ENCODE results near the gene SEMA3A. TPM values are rescaled to one million over a fixed set of nuclear protein-coding genes. Genes with fewer than 3 reads are reported as not detected.
"Not testable (repeated sequence)": the region's sequence is repeated elsewhere in the genome, so short reads cannot be mapped to it uniquely, and the experiment has no call there.

SEMA3A gene
- total RNA-seq, 1 donor from 2014 or later = 0.14 TPM

- no peak for DNase-seq
- H3K27me3 Mint-ChIP-seq = no peaks in the 10 kb centered on the region
- no peaks in the 10 kb centered on the region for H3K9me3 Mint-ChIP-seq
- intact Hi-C loops (cut with micrococcal nuclease) = no loop called here
- no peaks in the 10 kb centered on the region for H3K36me3 Mint-ChIP-seq (ENCODE audit: low read depth)
- no peak overlapping the region for H3K27ac Mint-ChIP-seq
- no peak overlapping the region for H3K4me3 Mint-ChIP-seq
- H3K4me1 Mint-ChIP-seq = no peaks in the 10 kb centered on the region
These were observed 33.2 kb downstream of the SEMA3A start for GRCh38 chr7:84161398-84161797.

GRCh38 chr7:84159435-84159834 lies 35.2 kb downstream of the SEMA3A start:
- Mint-ChIP-seq H3K27ac (no peak overlapping the region), H3K27me3 (no peaks in the 10 kb centered on the region), H3K4me1 (no peaks in the 10 kb centered on the region), H3K4me3 (no peak overlapping the region), H3K36me3 (ENCODE audit: low read depth) (no peaks in the 10 kb centered on the region), H3K9me3 (no peaks in the 10 kb centered on the region)
- intact Hi-C loops (cut with micrococcal nuclease) = no loop called here
- DNase-seq = no peak

DNA sequence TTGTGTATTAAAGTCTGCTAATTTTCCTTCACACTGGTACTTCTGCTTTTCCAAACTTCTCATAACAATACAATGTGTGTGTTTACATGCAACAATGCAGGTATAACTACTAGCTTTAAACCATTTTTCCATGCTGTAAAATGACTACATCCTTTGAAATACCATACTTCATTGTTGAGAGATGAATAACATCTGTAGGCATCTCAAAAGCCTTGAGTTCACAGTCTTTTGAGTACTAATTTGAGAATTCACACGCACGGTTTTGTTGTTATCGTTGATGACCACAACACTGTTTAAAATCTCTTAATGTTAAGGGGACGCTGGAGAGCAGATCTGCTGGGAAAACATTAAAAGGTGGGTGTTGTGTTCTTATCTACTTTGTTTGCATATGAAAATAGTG lies 37.4 kb downstream of the SEMA3A start:
- no peaks in the 10 kb centered on the region for H3K36me3 Mint-ChIP-seq (ENCODE audit: low read depth)
- H3K9me3 Mint-ChIP-seq = no peaks in the 10 kb centered on the region
- intact Hi-C loops (cut with micrococcal nuclease) = no loop called here
- no peaks in the 10 kb centered on the region for H3K27me3 Mint-ChIP-seq
- H3K4me3 Mint-ChIP-seq = no peak overlapping the region
- DNase-seq = no peak
- H3K27ac Mint-ChIP-seq = no peak overlapping the region
- H3K4me1 Mint-ChIP-seq = no peaks in the 10 kb centered on the region

GRCh38 chr7:84154991-84155781 lies 39.4 kb downstream of the SEMA3A start:
- Mint-ChIP-seq H3K27ac (no peak overlapping the region), H3K36me3 (ENCODE audit: low read depth) (no peaks in the 10 kb centered on the region), H3K27me3 (no peaks in the 10 kb centered on the region), H3K9me3 (no peaks in the 10 kb centered on the region), H3K4me3 (no peak overlapping the region), H3K4me1 (no peaks in the 10 kb centered on the region)
- no peak for DNase-seq
- intact Hi-C loops (cut with micrococcal nuclease) = no loop called here

GRCh38 chr7:84152995-84153394 lies 41.6 kb downstream of the SEMA3A start:
- Mint-ChIP-seq H3K9me3 (no peaks in the 10 kb centered on the region), H3K4me1 (no peaks in the 10 kb centered on the region), H3K27me3 (no peaks in the 10 kb centered on the region), H3K27ac (no peak overlapping the region), H3K4me3 (no peak overlapping the region), H3K36me3 (ENCODE audit: low read depth) (no peaks in the 10 kb centered on the region)
- no peak for DNase-seq
- intact Hi-C loops (cut with micrococcal nuclease) = no loop called here

DNA sequence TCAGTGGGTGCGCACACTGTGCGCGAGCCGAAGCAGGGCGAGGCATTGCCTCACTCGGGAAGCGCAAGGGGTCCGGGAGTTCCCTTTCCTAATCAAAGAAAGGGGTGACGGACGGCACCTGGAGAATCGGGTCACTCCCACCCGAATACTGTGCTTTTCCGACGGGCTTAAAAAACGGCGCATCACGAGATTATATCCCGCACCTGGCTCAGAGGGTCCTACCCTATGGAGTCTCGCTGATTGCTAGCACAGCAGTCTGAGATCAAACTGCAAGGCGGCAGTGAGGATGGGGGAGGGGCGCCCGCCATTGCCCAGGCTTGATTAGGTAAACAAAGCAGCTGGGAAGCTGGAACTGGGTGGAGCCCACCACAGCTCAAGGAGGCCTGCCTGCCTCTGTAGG lies 44.2 kb downstream of the SEMA3A start:
- H3K4me3 Mint-ChIP-seq; H3K9me3 Mint-ChIP-seq; H3K27me3 Mint-ChIP-seq; H3K4me1 Mint-ChIP-seq; H3K36me3 Mint-ChIP-seq (ENCODE audit: low read depth); DNase-seq; H3K27ac Mint-ChIP-seq; intact Hi-C loops (cut with micrococcal nuclease): not testable (repeated sequence)

DNA sequence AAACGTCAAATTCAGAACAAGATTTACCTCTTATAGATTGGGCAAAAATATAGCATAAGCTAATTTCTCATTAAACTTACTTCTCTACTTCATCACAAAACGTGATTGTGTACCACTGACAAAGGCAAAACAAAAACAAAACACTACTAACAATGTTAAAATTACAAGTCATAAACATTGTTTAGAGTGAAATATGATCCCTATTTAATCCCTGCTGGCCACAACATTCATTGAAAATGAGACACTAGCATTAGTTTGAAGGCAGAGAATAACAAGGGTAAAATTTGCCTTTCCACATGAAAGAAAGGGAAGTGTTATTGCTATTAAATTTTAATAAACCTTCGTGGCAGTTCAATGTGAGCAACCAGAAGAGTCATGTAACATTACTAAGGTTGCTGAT lies 45.0 kb downstream of the SEMA3A start:
- DNase-seq = no peak
- intact Hi-C loops (cut with micrococcal nuclease) = no loop called here
- Mint-ChIP-seq H3K36me3 (ENCODE audit: low read depth) (no peaks in the 10 kb centered on the region), H3K27ac (no peak overlapping the region), H3K27me3 (no peaks in the 10 kb centered on the region), H3K9me3 (no peaks in the 10 kb centered on the region), H3K4me3 (no peak overlapping the region), H3K4me1 (no peaks in the 10 kb centered on the region)

DNA sequence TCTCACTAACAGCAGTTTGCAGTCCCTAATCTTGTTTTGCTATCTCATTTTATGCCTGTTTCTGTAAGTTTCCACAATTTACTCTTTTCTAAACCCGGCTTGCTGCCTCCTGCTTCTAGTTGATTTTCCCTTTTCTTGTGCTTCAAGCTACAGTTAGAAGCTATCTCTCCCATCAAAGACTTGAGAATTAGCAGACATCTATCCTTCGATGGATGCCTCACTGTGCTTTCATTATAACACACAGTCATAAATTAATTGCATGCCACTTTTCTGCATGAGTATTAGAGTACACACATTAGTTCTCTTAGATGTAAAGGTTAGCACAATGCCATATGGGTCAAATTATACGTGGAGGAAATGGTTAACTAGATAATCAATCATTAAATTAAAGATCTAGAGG lies 48.7 kb downstream of the SEMA3A start:
- no peaks in the 10 kb centered on the region for H3K4me1 Mint-ChIP-seq
- no peak for DNase-seq
- intact Hi-C loops (cut with micrococcal nuclease) = no loop called here
- H3K27me3 Mint-ChIP-seq = no peaks in the 10 kb centered on the region
- H3K36me3 Mint-ChIP-seq (ENCODE audit: low read depth) = no peaks in the 10 kb centered on the region
- no peak overlapping the region for H3K4me3 Mint-ChIP-seq
- H3K9me3 Mint-ChIP-seq = no peaks in the 10 kb centered on the region
- H3K27ac Mint-ChIP-seq = no peak overlapping the region

DNA sequence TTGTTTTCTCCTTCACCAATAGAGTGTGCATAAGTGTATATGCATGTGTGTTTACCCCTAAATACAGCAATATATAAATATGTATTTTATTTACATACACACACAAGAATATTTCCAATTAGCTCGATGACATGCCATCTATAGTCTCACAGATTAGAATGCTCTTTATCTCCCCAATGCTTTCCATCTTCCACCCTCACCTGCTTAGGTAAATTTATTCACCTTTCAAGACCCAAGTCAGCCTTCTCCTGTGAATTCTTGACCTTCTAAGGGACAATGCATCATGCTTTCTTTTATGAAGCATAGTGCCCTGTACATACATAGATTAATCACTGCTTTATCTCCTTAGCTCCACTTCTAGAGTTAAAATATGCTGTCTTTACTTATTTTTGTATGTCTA lies 49.7 kb downstream of the SEMA3A start:
- intact Hi-C loops (cut with micrococcal nuclease) = no loop called here
- Mint-ChIP-seq H3K4me3 (no peak overlapping the region), H3K36me3 (ENCODE audit: low read depth) (no peaks in the 10 kb centered on the region), H3K4me1 (no peaks in the 10 kb centered on the region), H3K27ac (no peak overlapping the region), H3K27me3 (no peaks in the 10 kb centered on the region), H3K9me3 (no peaks in the 10 kb centered on the region)
- no peak for DNase-seq

DNA sequence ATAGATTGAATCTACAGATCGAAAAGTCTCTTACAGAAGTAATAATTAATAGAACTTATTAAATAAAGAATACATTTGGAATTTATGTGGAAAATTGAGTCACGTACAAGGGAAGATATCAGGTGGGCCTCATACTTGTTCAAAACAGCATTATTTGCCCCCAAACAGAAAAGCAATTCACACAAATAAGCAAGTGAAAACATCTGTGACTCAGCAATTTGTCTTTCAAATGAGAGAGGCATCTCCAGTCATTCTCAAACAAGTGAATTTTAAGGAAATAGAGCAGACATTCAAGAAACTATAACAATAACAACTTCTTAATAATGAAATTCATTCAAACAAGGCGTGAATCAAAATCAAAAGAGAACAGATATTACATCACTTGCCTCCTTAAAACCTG lies 50.1 kb downstream of the SEMA3A start:
- H3K9me3 Mint-ChIP-seq = no peaks in the 10 kb centered on the region
- intact Hi-C loops (cut with micrococcal nuclease) = no loop called here
- H3K36me3 Mint-ChIP-seq (ENCODE audit: low read depth) = no peaks in the 10 kb centered on the region
- no peaks in the 10 kb centered on the region for H3K27me3 Mint-ChIP-seq
- no peak overlapping the region for H3K4me3 Mint-ChIP-seq
- DNase-seq = no peak
- H3K4me1 Mint-ChIP-seq = no peaks in the 10 kb centered on the region
- H3K27ac Mint-ChIP-seq = no peak overlapping the region

GRCh38 chr7:84142726-84143125 lies 51.9 kb downstream of the SEMA3A start:
- H3K4me1 Mint-ChIP-seq = no peaks in the 10 kb centered on the region
- DNase-seq = no peak
- no peaks in the 10 kb centered on the region for H3K36me3 Mint-ChIP-seq (ENCODE audit: low read depth)
- no peak overlapping the region for H3K27ac Mint-ChIP-seq
- intact Hi-C loops (cut with micrococcal nuclease) = no loop called here
- no peaks in the 10 kb centered on the region for H3K9me3 Mint-ChIP-seq
- no peak overlapping the region for H3K4me3 Mint-ChIP-seq
- H3K27me3 Mint-ChIP-seq = no peaks in the 10 kb centered on the region

- DNase-seq = no peak
- Mint-ChIP-seq H3K4me3 (no peak overlapping the region), H3K36me3 (ENCODE audit: low read depth) (no peaks in the 10 kb centered on the region), H3K27ac (no peak overlapping the region), H3K9me3 (no peaks in the 10 kb centered on the region), H3K27me3 (no peaks in the 10 kb centered on the region), H3K4me1 (no peaks in the 10 kb centered on the region)
- intact Hi-C loops (cut with micrococcal nuclease) = no loop called here
These were observed 54.4 kb downstream of the SEMA3A start for GRCh38 chr7:84139986-84140729.

DNA sequence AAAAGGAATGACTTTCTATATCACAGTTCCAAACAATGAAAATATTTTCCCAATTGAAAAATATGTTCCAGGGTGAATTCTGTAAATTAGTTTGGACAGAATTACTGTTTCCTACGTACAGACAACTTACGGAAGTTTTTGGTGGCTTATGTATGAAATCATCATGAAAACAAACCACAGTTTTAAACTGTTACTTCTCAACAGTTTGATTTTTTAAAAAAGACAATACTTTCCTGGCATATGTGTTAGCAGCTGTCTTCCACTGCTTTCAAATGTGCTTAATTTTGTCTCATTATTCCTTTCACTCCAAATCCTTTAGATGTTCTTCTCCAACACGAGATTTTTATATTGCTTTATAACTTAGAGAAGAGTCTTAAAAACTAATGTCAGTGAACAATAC lies 56.2 kb downstream of the SEMA3A start:
- Mint-ChIP-seq H3K36me3 (ENCODE audit: low read depth) (no peaks in the 10 kb centered on the region), H3K9me3 (no peaks in the 10 kb centered on the region), H3K4me1 (no peaks in the 10 kb centered on the region), H3K4me3 (no peak overlapping the region), H3K27ac (no peak overlapping the region), H3K27me3 (no peaks in the 10 kb centered on the region)
- intact Hi-C loops (cut with micrococcal nuclease) = no loop called here
- DNase-seq = no peak

- Mint-ChIP-seq H3K9me3 (no peaks in the 10 kb centered on the region), H3K27me3 (no peaks in the 10 kb centered on the region), H3K36me3 (ENCODE audit: low read depth) (no peaks in the 10 kb centered on the region), H3K4me3 (no peak overlapping the region), H3K4me1 (no peaks in the 10 kb centered on the region), H3K27ac (no peak overlapping the region)
- no peak for DNase-seq
- intact Hi-C loops (cut with micrococcal nuclease) = no loop called here
These were observed 56.8 kb downstream of the SEMA3A start for GRCh38 chr7:84137812-84138211.

DNA sequence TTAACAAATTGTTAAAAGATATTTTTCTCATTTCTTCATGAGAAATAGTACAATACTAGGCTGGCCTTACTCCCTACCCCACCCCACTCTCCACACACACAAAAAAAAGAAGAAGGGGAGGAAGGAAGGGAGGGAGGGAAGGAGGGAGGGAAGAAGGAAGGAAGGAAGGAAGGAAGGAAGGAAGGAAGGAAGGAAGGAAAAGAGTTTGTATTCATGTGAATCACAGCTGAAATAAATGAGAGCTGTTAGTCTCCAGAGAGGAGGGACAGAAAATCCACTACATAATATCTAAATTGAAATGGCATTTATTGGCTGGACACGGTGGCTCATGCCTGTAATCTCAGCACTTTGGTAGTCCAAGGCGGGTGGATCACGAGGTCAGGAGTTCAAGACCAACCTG lies 57.8 kb downstream of the SEMA3A start:
- H3K9me3 Mint-ChIP-seq = no peaks in the 10 kb centered on the region
- H3K36me3 Mint-ChIP-seq (ENCODE audit: low read depth) = no peaks in the 10 kb centered on the region
- H3K27me3 Mint-ChIP-seq = no peaks in the 10 kb centered on the region
- H3K4me1 Mint-ChIP-seq = no peaks in the 10 kb centered on the region
- intact Hi-C loops (cut with micrococcal nuclease) = no loop called here
- no peak overlapping the region for H3K27ac Mint-ChIP-seq
- H3K4me3 Mint-ChIP-seq = no peak overlapping the region
- no peak for DNase-seq

Measured in activated CD4-positive, alpha-beta T cell treated with anti-CD3 and anti-CD28 coated beads, Interleukin-2, amount 10 ng/mL, durations not matched to agents 24 days and 14 days (primary cell).